HUES6 (cell line): ENCODE data around the gene ZIC1.

ENCODE experiments used
- H3K27ac ChIP-seq: 2 replicates; pipeline ENCODE4 v1.7.0; 2013; ENCODE audit warnings: low read depth, mild to moderate bottlenecking, low read length, inconsistent platforms
- H3K27me3 ChIP-seq: 2 replicates; pipeline ENCODE4 v1.6.1; 2013; ENCODE audit warnings: low read length; ENCODE audit not compliant: control insufficient read depth, insufficient read depth
- H3K36me3 ChIP-seq: 2 replicates; pipeline ENCODE4 v1.6.1; 2013; ENCODE audit warnings: low read length; ENCODE audit not compliant: control insufficient read depth, insufficient read depth
- H3K4me1 ChIP-seq: 2 replicates; pipeline ENCODE4 v1.6.1; 2013; ENCODE audit warnings: low read length; ENCODE audit not compliant: control insufficient read depth, insufficient read depth
- H3K4me3 ChIP-seq: 2 replicates; pipeline ENCODE4 v1.5.1; 2013; ENCODE audit warnings: low read depth, low read length
- H3K9ac ChIP-seq: one replicate; pipeline ENCODE4 v1.6.1; 2013; ENCODE audit warnings: mild to moderate bottlenecking, low read length
- H3K9me3 ChIP-seq: 2 replicates; pipeline ENCODE4 v1.6.1; 2013; ENCODE audit warnings: low read depth, low read length; ENCODE audit not compliant: control insufficient read depth, insufficient read depth

ZIC1 gene

DNA sequence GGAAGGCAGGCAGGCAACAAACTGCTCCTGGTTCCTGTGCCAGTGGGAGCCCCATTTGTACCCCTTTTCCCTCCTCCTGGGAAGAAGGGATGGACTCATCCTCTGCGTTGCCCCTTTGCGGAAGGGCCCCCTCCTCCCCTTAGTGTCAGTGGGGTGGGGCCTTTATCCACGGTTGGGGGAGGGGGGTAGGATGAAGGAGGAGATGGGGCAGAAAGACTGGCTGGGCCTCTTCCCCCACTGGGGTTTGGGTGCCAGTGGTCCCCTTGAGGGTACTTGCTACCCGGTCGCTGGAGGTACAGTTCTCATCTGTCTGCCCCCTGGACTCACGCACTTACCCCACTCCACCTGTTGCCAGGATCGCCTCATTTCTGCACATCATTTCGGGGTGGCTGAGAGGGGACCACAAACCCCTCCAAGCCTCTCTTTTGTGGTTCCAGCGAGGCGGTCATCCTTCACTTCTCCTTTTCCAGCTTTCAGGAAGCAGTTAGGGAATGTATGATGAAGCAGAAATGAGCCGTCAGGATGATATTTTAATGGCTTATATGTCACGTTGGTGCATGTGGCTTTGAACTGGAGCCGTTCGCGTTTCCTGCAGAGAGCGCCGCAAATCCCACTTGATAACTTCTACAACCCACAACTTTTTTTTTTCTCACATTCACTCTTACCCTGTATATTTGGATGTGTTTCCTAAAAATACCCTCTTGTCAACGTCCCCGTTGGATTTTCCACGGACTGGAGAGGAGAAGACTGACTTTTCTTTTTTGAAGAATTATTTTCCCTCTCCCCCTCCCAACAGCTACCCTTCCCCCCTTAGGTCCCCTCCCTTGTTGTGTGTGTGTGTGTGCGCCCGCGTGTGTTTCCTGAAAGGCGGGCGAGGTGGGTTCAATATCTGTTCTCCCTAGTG, 2.9 kb upstream of the ZIC1 start, which contains the start of gene ZIC4:
TSS of gene ZIC4 (minus strand) at position 516 of the 904 bp plus-strand sequence. CDS start 3,746 bp downstream, outside the sequence.
- H3K4me3 ChIP-seq: peak within 1 kb of the TSS; percentile 6
- H3K4me1 ChIP-seq: peaks cover 74% of the 10 kb centered on the region
- H3K9me3 ChIP-seq: no peaks in the 10 kb centered on the region
- H3K36me3 ChIP-seq: no peaks in the 10 kb centered on the region
- no peak within 1 kb of the TSS for H3K9ac ChIP-seq
- no peak within 1 kb of the TSS for H3K27ac ChIP-seq
- H3K27me3 ChIP-seq: peaks cover 100% of the 10 kb centered on the region

DNA sequence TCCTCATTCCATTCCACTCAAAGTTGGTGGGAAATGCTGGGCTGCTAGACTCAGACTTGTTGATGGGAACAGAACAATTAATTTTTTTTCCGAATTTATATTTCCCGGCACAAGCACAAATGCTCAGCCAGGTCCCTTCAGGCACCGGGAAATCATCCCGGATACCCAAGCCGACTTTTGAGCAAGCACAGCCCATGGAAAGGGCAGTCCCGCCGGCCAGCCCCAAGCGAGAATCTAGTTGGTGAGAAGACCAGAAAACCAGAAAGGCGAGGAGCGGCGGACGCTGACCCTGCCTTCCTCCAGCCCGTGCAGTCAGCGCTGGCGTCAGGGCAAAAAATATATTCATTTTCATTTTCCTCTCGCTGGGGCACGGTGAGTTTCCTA, 2.1 kb upstream of the ZIC1 start:
- H3K9me3 ChIP-seq: no peaks in the 10 kb centered on the region
- H3K4me3 ChIP-seq: no peak overlapping the region
- peaks cover 72% of the 10 kb centered on the region for H3K4me1 ChIP-seq
- H3K27ac ChIP-seq: no peak overlapping the region
- H3K27me3 ChIP-seq: peaks cover 100% of the 10 kb centered on the region
- no peaks in the 10 kb centered on the region for H3K36me3 ChIP-seq
- H3K9ac ChIP-seq: no peak overlapping the region

DNA sequence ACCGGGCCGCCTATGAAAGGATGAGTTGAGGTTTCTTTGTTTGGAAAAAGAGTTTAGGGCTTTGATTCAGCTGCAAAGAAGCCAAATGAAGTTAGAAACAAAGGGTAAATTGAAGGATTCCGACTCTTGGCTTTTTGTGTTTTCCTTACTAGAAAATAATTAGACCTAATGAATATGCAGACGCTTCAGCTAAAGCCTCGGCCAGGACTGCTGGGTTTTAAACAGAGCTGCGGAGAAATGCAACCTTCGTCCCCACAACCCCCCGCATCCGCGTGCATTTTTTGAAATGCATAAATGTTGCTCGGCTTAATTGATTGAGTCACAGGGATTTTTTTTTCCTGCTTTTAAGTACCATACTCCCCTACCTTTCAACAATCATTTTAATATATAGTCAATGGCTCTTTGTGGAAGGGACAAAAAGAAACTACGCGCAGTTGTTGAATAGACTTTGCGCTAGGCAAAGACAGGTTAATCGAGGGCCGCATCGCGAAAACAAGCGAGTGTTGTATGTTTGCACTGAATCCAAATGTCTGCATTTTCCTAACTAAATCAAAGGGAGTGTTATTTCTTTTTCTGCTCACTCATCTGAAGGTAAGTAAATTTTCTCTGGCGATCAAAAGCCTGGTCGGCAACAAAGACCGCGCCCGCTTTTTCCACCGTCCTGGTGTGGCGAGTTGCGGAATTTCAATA, 1.5 kb upstream of the ZIC1 start:
- Histone ChIP-seq H3K9me3 (no peaks in the 10 kb centered on the region), H3K36me3 (no peaks in the 10 kb centered on the region), H3K4me3 (peak overlapping the region; percentile 60), H3K4me1 (peaks cover 74% of the 10 kb centered on the region), H3K27me3 (peaks cover 100% of the 10 kb centered on the region), H3K27ac (no peak overlapping the region), H3K9ac (no peak overlapping the region)

DNA sequence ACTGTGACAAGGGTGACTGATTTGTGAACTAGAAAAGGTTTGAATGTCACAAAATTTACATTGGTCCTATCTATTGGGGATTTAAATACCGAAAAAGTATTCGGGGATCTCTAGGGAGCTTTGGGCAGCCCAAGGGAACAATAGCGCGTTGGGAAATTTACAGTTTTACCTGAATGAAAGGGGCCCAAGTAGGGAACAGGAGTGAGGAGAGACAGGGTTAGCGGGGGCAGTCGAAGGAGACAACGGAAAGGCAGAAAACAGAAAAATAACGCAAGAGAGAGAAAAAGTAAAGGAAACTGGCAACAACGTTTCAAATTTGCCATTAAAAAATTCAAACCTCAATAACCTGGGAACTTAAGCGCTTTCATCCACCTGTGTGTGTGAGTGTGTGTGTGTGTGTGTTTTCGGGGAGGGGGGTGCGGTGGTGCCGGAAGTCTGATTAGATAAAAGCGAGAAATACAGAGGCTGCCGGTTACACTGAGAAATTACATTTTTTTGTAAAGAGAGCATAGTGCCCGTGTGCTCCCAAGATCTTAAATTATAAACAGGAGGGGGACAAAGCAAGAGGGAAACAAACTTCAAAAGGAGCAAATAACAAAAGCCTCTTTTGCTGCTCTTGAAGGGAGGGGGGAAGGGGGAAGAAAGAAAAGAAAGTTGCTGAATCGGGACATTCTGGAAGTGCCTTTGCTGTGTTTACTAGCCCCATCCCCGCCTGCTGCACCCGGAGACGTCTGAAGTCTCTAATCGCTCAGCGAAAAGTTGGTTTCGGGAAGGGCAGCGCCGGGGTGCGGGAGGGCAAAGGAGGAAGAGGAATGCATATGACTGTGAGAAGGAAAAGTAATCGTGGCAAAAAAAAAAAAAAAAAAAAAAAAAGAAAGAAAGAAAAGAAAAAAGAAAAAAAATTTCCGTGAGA, 721 bp upstream of the ZIC1 start:
- no peak overlapping the region for H3K27ac ChIP-seq
- peak overlapping the region; percentile 60 for H3K4me3 ChIP-seq
- no peaks in the 10 kb centered on the region for H3K36me3 ChIP-seq
- H3K9me3 ChIP-seq: no peaks in the 10 kb centered on the region
- H3K4me1 ChIP-seq: peaks cover 82% of the 10 kb centered on the region
- H3K27me3 ChIP-seq: peaks cover 100% of the 10 kb centered on the region
- no peak overlapping the region for H3K9ac ChIP-seq

DNA sequence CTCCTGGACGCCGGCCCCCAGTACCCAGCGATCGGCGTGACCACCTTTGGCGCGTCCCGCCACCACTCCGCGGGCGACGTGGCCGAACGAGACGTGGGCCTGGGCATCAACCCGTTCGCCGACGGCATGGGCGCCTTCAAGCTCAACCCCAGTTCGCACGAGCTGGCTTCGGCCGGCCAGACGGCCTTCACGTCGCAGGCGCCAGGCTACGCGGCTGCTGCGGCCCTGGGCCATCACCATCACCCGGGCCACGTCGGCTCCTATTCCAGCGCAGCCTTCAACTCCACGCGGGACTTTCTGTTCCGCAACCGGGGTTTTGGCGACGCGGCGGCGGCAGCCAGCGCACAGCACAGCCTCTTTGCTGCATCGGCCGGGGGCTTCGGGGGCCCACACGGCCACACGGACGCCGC, 956 bp downstream of the ZIC1 start:
- peaks cover 100% of the 10 kb centered on the region for H3K27me3 ChIP-seq
- peak overlapping the region; percentile 59 for H3K4me3 ChIP-seq
- no peaks in the 10 kb centered on the region for H3K9me3 ChIP-seq
- no peaks in the 10 kb centered on the region for H3K36me3 ChIP-seq
- H3K27ac ChIP-seq: no peak overlapping the region
- no peak overlapping the region for H3K9ac ChIP-seq
- peaks cover 69% of the 10 kb centered on the region for H3K4me1 ChIP-seq

DNA sequence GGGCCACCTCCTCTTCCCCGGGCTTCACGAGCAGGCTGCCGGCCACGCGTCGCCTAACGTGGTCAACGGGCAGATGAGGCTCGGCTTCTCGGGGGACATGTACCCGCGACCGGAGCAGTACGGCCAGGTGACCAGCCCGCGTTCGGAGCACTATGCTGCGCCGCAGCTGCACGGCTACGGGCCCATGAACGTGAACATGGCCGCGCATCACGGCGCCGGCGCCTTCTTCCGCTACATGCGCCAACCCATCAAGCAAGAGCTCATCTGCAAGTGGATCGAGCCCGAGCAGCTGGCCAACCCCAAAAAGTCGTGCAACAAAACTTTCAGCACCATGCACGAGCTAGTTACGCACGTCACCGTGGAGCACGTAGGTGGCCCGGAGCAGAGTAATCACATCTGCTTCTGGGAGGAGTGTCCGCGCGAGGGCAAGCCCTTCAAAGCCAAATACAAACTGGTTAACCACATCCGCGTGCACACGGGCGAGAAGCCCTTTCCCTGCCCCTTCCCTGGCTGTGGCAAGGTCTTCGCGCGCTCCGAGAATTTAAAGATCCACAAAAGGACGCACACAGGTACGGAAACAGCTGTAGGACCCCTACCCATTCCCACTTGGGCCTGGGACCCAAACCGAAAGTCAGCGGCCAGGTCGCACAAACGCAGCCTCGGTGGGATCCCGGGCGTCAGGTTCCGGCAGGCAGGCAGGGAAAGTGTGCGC, 1.5 kb downstream of the ZIC1 start:
- H3K9ac ChIP-seq: no peak overlapping the region

DNA sequence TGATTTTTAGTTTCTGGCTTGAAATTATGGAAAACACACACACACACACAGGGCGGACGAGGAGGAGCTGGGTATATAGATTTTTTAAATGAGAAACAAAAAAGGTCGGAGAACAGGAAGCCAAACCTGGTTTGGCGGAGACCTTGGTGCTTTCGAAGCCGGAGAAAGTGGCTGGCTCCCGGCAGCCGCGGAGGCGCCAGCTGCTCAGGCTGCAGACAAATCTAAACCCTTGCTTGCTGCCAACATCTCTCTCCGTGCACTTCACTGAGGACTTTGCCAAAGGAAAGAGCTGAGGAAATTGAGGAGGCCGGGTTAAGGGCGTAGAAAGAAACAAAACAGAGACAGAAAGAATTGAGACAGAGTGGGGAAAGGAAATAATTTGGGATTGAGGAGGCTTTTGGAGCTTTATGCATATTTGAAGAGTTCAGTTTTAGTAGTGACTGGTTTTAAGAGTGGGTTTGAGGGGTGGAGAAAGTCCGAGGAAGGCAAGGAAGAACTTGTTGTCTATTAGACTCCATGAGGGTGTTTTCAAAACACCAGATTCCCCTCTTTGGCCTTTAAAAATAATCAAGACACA, 2.2 kb downstream of the ZIC1 start:
- H3K36me3 ChIP-seq: no peaks in the 10 kb centered on the region
- H3K4me3 ChIP-seq: peak overlapping the region; percentile 59
- H3K4me1 ChIP-seq: peaks cover 68% of the 10 kb centered on the region
- H3K9me3 ChIP-seq: no peaks in the 10 kb centered on the region
- no peak overlapping the region for H3K27ac ChIP-seq
- peaks cover 100% of the 10 kb centered on the region for H3K27me3 ChIP-seq
- no peak overlapping the region for H3K9ac ChIP-seq

More for the DNA sequence above, 1.5 kb downstream of the ZIC1 start:
- no peak overlapping the region for H3K27ac ChIP-seq
- peaks cover 100% of the 10 kb centered on the region for H3K27me3 ChIP-seq
- H3K4me1 ChIP-seq: peaks cover 68% of the 10 kb centered on the region
- H3K36me3 ChIP-seq: no peaks in the 10 kb centered on the region
- peak overlapping the region; percentile 59 for H3K4me3 ChIP-seq
- H3K9me3 ChIP-seq: no peaks in the 10 kb centered on the region

DNA sequence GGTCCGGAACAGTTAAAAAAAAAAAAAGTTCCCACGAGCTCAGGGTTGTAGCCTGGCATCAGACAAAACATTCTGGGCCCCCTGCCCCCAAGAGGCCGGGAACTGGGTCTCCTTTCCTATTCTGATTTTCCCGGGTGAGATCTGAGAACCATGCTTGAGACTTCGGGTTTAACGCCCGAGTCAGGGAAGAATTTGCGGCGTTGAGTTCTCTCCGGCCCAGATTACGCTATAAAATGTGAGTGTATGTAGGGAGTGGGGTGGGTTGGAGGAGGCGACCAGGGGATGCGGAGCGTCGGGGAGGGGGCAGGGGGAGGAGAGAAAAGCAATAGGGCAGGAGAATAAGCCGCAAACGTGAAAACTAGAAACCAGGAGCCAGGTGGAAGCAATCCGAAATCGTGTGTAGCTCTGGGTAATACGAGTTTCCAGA, 2.7 kb downstream of the ZIC1 start:
- no peak overlapping the region for H3K9ac ChIP-seq

DNA sequence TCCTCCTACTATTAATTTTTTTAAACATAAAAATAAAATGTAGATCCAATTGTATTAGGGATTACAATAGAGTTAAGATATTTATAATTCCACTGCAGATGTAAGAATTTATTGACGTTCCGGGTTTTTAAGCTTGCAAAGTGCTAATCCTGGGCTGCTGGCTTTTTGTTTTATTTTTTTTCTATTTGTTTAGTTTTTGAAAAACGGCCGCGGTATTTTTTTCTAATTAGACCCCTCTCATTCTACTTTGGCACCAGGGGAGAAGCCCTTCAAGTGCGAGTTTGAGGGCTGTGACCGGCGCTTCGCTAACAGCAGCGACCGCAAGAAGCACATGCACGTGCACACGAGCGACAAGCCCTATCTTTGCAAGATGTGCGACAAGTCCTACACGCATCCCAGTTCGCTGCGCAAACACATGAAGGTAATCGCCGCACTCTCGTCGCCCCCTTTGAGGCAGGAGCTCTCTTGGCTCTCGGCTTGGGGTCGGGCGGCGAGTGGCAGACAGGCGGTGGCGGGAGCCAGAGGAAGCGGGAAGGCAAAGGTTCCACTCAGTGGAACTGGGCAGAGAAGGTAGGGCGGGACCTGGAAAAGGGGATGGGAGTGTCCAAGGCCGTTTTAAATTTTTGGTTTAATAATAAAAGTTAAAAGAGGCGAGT, 3.2 kb downstream of the ZIC1 start:
- Histone ChIP-seq H3K4me3 (peak overlapping the region; percentile 51), H3K9ac (no peak overlapping the region), H3K27me3 (peaks cover 100% of the 10 kb centered on the region), H3K36me3 (no peaks in the 10 kb centered on the region), H3K4me1 (peaks cover 58% of the 10 kb centered on the region), H3K27ac (no peak overlapping the region), H3K9me3 (no peaks in the 10 kb centered on the region)

More for the DNA sequence above, 2.7 kb downstream of the ZIC1 start:
- peaks cover 63% of the 10 kb centered on the region for H3K4me1 ChIP-seq
- no peak overlapping the region for H3K27ac ChIP-seq
- H3K27me3 ChIP-seq: peaks cover 100% of the 10 kb centered on the region
- H3K9me3 ChIP-seq: no peaks in the 10 kb centered on the region
- no peaks in the 10 kb centered on the region for H3K36me3 ChIP-seq
- no peak overlapping the region for H3K4me3 ChIP-seq
